Neutrophil (primary cell): ENCODE measurements around the gene PPARA.

Source experiments
- H3K27ac ChIP-seq: fragments of 200-600 bp; sonication (generic); 2 replicates; pipeline ENCODE4 v1.5.1; 2016; ENCODE audit warnings: mild to moderate bottlenecking, moderate library complexity
- H3K27me3 ChIP-seq: fragments of 200-600 bp; sonication (generic); 2 replicates; pipeline ENCODE4 v1.6.0; 2016; ENCODE audit warnings: mild to moderate bottlenecking
- H3K36me3 ChIP-seq: fragments of 200-600 bp; sonication (generic); 2 replicates; pipeline ENCODE4 v1.5.1; 2017
- H3K4me1 ChIP-seq, 2 experiments: fragments of 200-600 bp in 1 of 2; sonication (generic) in 1 of 2; 1 replicate in 1 of 2; 2 replicates in 1 of 2; pipeline versions ENCODE4 v1.5.1 to v1.6.1; 2013 to 2016; ENCODE audit warnings: low read depth in 1 of 2, low read length in 1 of 2, mild to moderate bottlenecking in 1 of 2, moderate library complexity in 1 of 2; ENCODE audit not compliant: control insufficient read depth in 1 of 2, insufficient read depth in 1 of 2
- H3K4me3 ChIP-seq, 2 experiments: fragments of 200-600 bp in 1 of 2; sonication (generic) in 1 of 2; 1 replicate in 1 of 2; 2 replicates in 1 of 2; pipeline ENCODE4 v1.5.1; 2013 to 2016; ENCODE audit warnings: low read depth in 1 of 2, low read length in 1 of 2, mild to moderate bottlenecking in 1 of 2, moderate library complexity in 1 of 2
- H3K9me3 ChIP-seq: fragments of 200-600 bp; sonication (generic); 2 replicates; pipeline ENCODE4 v1.5.1; 2016
- CTCF ChIP-seq: fragments of 200-600 bp; sonication (generic); IDR thresholded peaks from 2 replicates; pipeline ENCODE4 v1.5.1; 2016; ENCODE audit warnings: antibody characterized with exemption

The PPARA gene

GRCh38 chr22:46150034-46150654 lies at the start of gene PPARA:
TSS of gene PPARA (plus strand) at chr22:46150526. CDS start at chr22:46198384, 47,858 bp downstream.
- peak within 1 kb of the TSS; percentile 77 to 84 for H3K4me3 ChIP-seq
- no peaks in the 10 kb centered on the region for H3K36me3 ChIP-seq
- TF ChIP-seq CTCF, result no peak
- H3K27me3 ChIP-seq, result peaks cover 63% of the 10 kb centered on the region
- peaks cover 14 to 22% of the 10 kb centered on the region in 2 experiments for H3K4me1 ChIP-seq
- peak within 1 kb of the TSS; percentile 53 for H3K27ac ChIP-seq
- H3K9me3 ChIP-seq, result no peaks in the 10 kb centered on the region

GRCh38 chr22:46102159-46102558 lies 48.2 kb upstream of the PPARA start:
- peaks cover 100% of the 10 kb centered on the region for H3K36me3 ChIP-seq
- H3K27me3 ChIP-seq, result no peaks in the 10 kb centered on the region
- H3K4me1 ChIP-seq, result no peaks in the 10 kb centered on the region
- H3K4me3 ChIP-seq, result no peak overlapping the region
- H3K9me3 ChIP-seq, result no peaks in the 10 kb centered on the region
- H3K27ac ChIP-seq, result no peak overlapping the region
- TF ChIP-seq CTCF, result no peak

- Histone ChIP-seq H3K4me3 (no peak overlapping the region), H3K9me3 (no peaks in the 10 kb centered on the region), H3K27ac (no peak overlapping the region), H3K27me3 (no peaks in the 10 kb centered on the region), H3K4me1 (no peaks in the 10 kb centered on the region), H3K36me3 (peaks cover 100% of the 10 kb centered on the region)
- TF ChIP-seq CTCF, result no peak
Measured at GRCh38 chr22:46102752-46103151, 47.6 kb upstream of the PPARA start.

GRCh38 chr22:46103181-46103580 lies 47.1 kb upstream of the PPARA start:
- Histone ChIP-seq H3K9me3 (no peaks in the 10 kb centered on the region), H3K4me1 (no peaks in the 10 kb centered on the region), H3K36me3 (peaks cover 100% of the 10 kb centered on the region), H3K27me3 (no peaks in the 10 kb centered on the region), H3K4me3 (no peak overlapping the region), H3K27ac (no peak overlapping the region)
- TF ChIP-seq CTCF, result no peak

GRCh38 chr22:46103664-46104063 lies 46.7 kb upstream of the PPARA start:
- H3K9me3 ChIP-seq, result no peaks in the 10 kb centered on the region
- H3K4me3 ChIP-seq, result no peak overlapping the region
- no peak for TF ChIP-seq CTCF
- H3K36me3 ChIP-seq, result peaks cover 100% of the 10 kb centered on the region
- no peak overlapping the region for H3K27ac ChIP-seq
- H3K4me1 ChIP-seq, result no peaks in the 10 kb centered on the region
- no peaks in the 10 kb centered on the region for H3K27me3 ChIP-seq
